ENCODE results near the gene INTS4.

- TF ChIP-seq, protein P1, sequence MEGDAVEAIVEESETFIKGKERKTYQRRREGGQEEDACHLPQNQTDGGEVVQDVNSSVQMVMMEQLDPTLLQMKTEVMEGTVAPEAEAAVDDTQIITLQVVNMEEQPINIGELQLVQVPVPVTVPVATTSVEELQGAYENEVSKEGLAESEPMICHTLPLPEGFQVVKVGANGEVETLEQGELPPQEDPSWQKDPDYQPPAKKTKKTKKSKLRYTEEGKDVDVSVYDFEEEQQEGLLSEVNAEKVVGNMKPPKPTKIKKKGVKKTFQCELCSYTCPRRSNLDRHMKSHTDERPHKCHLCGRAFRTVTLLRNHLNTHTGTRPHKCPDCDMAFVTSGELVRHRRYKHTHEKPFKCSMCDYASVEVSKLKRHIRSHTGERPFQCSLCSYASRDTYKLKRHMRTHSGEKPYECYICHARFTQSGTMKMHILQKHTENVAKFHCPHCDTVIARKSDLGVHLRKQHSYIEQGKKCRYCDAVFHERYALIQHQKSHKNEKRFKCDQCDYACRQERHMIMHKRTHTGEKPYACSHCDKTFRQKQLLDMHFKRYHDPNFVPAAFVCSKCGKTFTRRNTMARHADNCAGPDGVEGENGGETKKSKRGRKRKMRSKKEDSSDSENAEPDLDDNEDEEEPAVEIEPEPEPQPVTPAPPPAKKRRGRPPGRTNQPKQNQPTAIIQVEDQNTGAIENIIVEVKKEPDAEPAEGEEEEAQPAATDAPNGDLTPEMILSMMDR (IDR thresholded peaks at IDR 0.05) = no peak
- no peak for TF ChIP-seq POLR2A (IDR thresholded peaks at IDR 0.05)
These were observed 165.5 kb downstream of the INTS4 start for GRCh38 chr11:77828926-77829325.
